Middle frontal gyrus (tissue), 1 donor: ENCODE measurements around the gene FCHSD1.

Experiments
- DNase-seq: peaks from one replicate; pipeline ENCODE4 v3.0.0-alpha.2; 2015; ENCODE audit warnings: low spot score; ENCODE audit errors: extremely low spot score

The FCHSD1 gene

DNA sequence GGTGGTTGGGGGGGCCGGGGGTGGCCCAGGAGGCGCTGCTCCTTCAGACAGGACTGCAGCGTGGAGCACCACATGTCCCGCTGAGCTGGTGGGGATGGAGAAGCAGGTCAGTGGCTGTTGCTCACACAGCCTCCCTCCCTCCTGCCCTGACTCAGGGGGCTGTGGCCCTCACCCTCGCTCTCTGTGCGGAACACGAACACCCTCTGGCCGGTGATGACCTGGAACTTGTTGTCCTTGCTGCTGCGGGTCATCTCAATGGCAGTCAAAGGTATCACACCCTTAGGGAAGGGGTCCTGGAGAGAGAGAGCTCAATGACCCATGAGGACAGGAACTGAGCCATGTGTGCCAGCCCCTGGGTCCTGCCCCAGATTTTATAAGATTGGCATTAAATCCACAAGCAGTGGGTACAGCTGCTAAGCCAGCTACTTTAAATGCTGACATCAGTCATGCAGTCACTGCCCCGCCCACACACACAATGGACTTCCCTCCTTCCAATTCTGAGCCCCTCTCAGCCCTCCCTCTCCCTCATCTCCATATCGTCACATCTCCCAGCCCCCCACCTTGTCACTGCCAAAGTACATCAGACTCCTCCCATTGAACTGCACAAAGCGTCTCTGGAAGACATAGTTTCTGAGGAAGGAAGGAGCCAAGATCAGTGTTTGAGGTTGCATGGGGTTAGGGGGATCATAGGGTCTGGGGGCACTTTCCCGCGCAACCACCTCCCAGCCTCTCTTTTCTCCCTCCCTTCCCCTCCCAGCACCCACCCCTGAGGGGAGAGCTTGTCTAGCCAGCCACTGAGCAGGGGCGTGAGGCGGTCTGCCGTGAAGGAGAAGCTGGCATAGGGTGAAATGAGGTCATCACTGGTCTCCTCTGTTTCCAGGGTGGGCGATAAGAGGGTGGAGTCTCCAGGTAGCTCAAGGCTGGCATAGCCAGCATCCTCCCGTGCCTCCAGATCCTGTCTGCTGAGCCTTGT lies 21.9 kb upstream of the FCHSD1 start:
- no peak for DNase-seq

GRCh38 chr5:141672071-141672840 lies 21.0 kb upstream of the FCHSD1 start:
- DNase-seq = no peak

GRCh38 chr5:141669520-141669919 lies 18.3 kb upstream of the FCHSD1 start:
- no peak for DNase-seq

DNA sequence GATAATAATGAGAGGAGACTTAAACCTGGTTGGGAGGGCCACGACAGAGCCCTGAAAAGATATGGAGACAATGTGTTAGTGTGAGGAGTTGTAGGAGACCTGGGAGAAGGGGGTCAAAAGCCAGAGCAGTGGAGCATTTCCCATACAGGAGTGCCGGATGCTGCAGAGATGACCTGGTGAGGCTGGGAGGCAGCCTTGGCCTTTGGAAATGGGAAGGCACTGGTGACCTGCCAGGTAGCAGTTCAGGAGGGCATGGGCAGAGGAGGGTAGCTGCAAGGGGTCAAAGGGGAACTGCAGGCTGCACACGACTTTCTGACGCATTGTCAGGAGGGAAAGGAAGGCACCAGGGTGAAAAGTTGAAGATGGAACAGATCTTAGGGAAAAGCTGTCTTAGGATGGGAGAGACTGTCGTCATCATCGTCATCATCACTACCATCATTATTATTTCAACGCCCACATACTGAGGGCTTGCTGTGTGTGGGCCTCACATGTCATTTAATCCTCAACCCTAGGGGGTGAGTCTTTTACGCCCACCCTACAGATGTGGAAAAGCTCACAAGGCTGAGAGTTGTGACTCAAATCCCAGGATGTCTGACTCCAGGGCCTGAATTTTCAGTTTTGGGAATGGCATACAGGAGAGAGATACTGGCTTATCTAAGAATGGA lies 17.5 kb upstream of the FCHSD1 start:
- DNase-seq = no peak

DNA sequence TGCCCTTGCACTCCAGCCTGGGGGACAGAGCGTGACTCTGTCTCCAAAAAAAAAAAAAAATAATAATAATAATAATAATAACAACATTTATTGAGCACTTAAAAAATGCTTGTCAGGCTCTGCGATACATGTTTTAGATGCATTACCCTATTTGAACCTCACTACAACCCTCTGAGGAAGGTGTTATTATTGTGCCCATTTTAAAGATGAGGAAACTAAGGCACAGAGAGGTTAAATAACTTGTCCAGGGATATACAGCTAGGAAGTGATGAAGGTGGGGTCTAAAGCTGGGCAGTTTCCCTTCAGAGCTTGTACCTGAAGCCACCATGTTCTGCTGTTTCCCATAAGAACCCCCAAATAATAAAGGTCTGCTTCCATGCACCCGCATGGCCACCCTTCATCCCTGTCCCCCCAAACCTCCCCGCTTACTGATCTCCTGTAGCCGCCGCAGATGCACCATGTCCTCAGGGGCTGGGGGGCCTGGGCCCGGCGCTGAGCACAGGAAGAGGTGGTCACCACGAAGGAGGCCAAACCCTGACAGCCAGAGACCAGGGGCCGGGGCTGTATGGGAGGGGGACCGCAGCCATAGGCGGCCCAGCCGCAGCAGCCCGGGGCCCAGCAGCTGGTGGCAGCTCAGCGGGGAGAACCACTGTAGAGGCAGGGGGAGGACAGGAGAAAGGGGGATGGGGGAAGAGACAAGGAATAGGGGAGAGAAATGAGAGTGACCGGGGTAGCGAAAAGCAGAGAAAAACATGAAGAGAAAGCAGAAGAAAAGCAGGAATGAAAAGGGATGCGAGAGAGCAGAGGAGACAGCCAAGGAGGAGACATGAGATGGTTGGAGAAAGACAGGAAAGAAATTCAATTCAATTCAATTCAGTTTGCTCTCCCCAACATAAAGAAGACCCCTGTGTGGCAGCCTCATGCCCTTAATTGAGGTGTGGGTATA lies 15.1 kb upstream of the FCHSD1 start:
- DNase-seq = no peak

GRCh38 chr5:141664733-141665461 lies 13.7 kb upstream of the FCHSD1 start:
- DNase-seq = no peak

GRCh38 chr5:141663506-141663905 lies 12.3 kb upstream of the FCHSD1 start:
- DNase-seq = no peak

- no peak for DNase-seq
These were observed 10.8 kb upstream of the FCHSD1 start for GRCh38 chr5:141662028-141662427.

DNA sequence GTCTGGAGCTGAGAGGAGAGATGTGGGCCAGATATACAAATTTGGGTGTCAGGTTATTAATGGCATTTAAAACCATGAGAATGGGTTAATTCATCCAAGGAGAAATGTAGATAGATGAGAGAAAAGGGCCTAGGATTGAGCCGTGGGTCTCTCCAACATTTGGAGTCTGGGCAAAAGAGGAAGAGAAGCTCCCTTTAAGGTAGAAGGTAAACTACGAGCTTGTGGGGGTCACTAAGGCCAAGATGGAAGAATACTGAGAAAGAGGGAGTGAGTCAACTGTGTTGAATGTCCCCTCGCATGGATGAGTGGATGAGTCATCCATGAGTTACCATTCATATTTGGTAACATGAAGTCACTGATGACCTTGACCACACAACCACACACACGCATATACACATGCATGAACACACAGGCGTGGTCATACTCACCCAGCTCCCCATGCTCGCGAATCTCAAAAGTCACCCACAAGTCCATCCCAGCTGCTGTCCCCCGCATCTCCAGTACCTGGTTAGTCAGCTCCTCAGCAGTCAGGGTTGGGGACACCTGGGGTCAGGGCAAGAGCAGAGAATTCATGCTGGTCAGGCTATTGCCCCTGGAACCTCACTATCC lies 6.8 kb upstream of the FCHSD1 start:
- DNase-seq = no peak

GRCh38 chr5:141657404-141657803 lies 6.2 kb upstream of the FCHSD1 start:
- no peak for DNase-seq

DNA sequence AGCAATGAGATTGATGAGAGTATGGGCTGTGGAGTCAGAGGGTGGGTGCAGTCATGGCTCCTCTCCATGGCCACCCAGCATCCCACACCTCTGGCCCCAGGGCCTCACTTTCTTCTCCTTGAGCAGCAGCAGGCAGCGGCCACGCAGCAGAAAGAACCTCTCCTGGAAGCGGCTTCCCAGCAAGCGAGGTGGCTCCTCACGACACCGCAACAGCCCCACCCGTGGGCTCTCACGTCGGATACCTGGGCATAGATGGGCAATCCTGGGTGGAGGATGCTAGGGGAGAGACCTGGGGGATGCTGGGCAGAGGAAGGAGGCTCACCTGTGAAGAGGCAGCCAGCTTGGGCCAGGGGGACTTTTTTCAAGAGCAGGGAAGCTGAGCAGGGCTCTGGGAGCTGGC lies 5.2 kb upstream of the FCHSD1 start:
- DNase-seq = no peak

DNA sequence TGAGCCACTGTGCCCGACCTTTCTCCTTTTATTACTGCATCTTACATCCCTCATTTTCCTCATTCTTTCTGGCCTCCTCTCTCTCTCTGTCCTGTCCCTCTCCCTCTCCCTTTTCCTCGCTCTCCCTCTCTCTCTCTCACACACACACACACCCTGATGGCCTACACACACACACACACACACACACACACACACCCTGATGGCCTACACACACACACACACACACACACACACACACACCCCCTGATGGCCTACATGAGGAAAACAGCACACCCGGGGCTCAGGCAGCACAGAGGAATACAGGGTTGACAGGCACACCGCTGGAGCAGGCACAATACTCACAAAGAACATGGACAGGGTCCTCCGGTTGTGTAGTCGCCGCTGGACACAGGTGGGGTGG lies 3.8 kb upstream of the FCHSD1 start:
- no peak for DNase-seq

- no peak for DNase-seq
These were observed 3.1 kb upstream of the FCHSD1 start for GRCh38 chr5:141654298-141654697.

DNA sequence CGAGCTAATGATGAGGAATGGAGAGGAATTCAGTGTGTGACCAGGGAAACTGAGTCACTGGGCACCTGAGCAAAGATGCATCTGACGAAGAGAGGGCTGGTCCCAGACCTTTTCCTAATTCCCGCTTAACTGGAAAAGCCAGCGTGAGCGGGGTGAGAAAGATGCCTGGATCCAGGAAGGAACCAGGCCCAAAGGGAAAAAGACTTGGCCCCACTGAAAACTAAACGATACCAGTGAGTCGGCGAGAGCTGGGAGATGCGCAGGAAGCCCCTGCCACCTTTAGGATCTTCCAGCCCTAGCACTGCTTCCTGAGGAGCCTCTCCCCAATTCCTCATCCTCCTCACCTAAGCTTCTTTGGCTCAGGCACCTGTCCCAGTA lies 499 bp upstream of the FCHSD1 start:
- DNase-seq = no peak

- no peak for DNase-seq
These were observed 1.2 kb downstream of the FCHSD1 start for GRCh38 chr5:141649972-141650371.

DNA sequence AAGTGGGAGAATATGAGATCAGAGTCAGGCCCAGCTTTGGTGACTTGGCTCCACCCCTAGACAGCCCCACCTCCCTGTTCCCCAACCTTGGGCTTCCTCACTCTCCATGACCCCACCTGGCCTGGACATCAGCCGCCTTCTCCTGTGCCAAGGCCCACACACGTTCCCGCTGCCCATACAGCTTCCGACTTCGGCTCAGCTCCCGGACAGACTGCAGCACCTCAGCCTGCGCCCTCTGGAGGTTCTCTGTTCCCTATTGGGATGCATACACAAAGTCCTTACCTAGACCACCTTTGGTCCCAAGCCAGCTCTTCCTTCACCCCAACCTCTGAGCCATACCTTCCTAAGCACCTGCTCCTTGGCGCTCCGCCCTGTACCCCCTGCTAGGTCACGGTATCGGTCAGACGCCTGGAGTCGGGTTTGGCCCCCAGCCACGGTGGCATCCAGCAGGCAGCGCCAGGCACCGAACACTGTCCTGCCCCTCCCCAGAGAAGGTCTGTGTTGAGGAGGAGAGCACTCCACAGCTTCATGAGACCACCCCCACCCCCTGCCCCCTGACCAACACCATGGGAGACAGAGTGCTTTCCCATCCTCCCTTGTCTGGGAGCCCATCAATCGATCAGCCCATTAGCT lies 2.0 kb downstream of the FCHSD1 start:
- DNase-seq = no peak

DNA sequence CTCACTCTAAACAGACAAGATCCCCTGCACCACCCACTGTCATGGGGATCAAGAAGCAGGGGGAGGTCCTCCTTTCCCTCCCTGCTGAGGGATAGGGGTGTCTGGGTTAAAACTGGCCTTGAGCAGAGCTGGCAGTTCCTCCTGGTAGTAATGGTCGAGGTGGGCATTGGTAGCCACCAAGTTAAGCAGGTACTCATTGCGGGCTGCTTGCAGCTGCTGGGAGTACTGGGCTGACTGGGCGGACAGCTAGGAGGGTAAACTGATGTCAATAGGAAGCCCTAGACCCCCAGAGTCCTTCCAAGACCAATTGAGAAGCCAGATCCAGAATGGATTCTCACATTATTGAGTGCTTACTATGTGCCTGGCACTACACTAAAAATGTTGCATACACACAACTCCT lies 3.4 kb downstream of the FCHSD1 start:
- no peak for DNase-seq

- DNase-seq = no peak
These were observed 4.0 kb downstream of the FCHSD1 start for GRCh38 chr5:141647242-141647641.

DNA sequence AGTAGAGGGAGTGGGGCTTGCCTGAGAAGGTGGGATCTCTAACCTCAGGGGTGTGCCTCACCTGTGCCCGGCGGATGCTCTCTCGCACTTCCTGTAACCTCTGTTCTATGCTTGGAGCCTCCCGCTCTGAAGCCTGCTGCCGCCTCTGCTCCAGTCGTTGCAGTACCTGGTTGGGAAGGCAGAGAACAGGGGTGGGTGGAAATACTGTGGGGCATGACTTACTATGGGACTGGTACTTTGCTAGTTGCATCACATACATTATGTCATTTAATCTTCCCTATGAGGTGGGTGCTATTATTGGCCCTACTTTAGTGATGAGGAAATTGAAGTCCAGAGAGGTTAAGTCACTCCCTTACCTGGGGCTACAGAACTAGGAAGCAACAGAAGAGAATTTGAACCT lies 5.2 kb downstream of the FCHSD1 start:
- DNase-seq = no peak
